Loucy (cell line): ENCODE data around the gene RAB29.

Source experiments
- H2AFZ ChIP-seq: fragments of 200-600 bp; sonication (generic); 2 replicates; pipeline ENCODE4 v1.6.0; 2016; ENCODE audit warnings: antibody characterized with exemption, mild to moderate bottlenecking, low read length, moderate library complexity
- H3F3A ChIP-seq: fragments of 200-600 bp; 2 replicates; pipeline ENCODE4 v1.6.0; 2016; ENCODE audit warnings: antibody characterized with exemption, low read depth, mild to moderate bottlenecking
- H3K27me3 ChIP-seq: fragments of 200-600 bp; sonication (generic); 2 replicates; pipeline ENCODE4 v1.6.1; 2014; ENCODE audit warnings: low read length, mild to moderate bottlenecking; ENCODE audit not compliant: insufficient read depth, poor library complexity, severe bottlenecking
- H3K36me3 ChIP-seq: fragments of 200-600 bp; sonication (generic); 2 replicates; pipeline ENCODE4 v1.6.1; 2016; ENCODE audit warnings: low read length; ENCODE audit not compliant: insufficient read depth
- H3K4me1 ChIP-seq: fragments of 200-600 bp; sonication (generic); 2 replicates; pipeline ENCODE4 v1.5.1; 2014; ENCODE audit warnings: low read length, mild to moderate bottlenecking; ENCODE audit not compliant: insufficient read depth, poor library complexity, severe bottlenecking
- H3K4me2 ChIP-seq: fragments of 200-600 bp; sonication (generic); 2 replicates; pipeline ENCODE4 v1.6.0; 2014; ENCODE audit warnings: antibody characterized with exemption, low read length, low read depth, mild to moderate bottlenecking; ENCODE audit not compliant: poor library complexity, severe bottlenecking
- H3K4me3 ChIP-seq: fragments of 200-600 bp; sonication (generic); 2 replicates; pipeline ENCODE4 v1.5.1; 2014; ENCODE audit warnings: low read length, mild to moderate bottlenecking, mixed read lengths; ENCODE audit not compliant: poor library complexity, severe bottlenecking
- H3K79me2 ChIP-seq: fragments of 200-600 bp; sonication (generic); 2 replicates; pipeline ENCODE4 v1.6.1; 2014; ENCODE audit warnings: low read length; ENCODE audit not compliant: insufficient read depth
- H3K9ac ChIP-seq: fragments of 200-600 bp; sonication (generic); 2 replicates; pipeline ENCODE4 v1.6.0; 2014; ENCODE audit warnings: mild to moderate bottlenecking, low read depth, low read length, moderate library complexity; ENCODE audit not compliant: poor library complexity, severe bottlenecking
- H3K9me2 ChIP-seq: fragments of 200-600 bp; sonication (generic); replicated peaks from 2 replicates; pipeline ENCODE4 v1.6.1; 2016; ENCODE audit warnings: low read depth, low read length, mixed read lengths
- H3K9me3 ChIP-seq: fragments of 200-600 bp; sonication (generic); 2 replicates; pipeline ENCODE4 v1.6.1; 2014; ENCODE audit warnings: mild to moderate bottlenecking, antibody characterized with exemption, low read length, low read depth; ENCODE audit not compliant: insufficient read depth
- H4K20me1 ChIP-seq: fragments of 200-600 bp; sonication (generic); 2 replicates; pipeline ENCODE4 v1.6.0; 2014; ENCODE audit warnings: antibody characterized with exemption, low read length, mild to moderate bottlenecking; ENCODE audit not compliant: insufficient read depth, poor library complexity, severe bottlenecking
- CTCF ChIP-seq: fragments of 200-600 bp; sonication (generic); conservative IDR thresholded peaks from 2 replicates; pipeline ENCODE4 v1.5.1; 2014; ENCODE audit warnings: mild to moderate bottlenecking, antibody characterized with exemption, low read length
- EZH2phosphoT487 ChIP-seq: fragments of 200-600 bp; IDR thresholded peaks from 2 replicates; pipeline ENCODE4 v1.6.1; 2018; ENCODE audit warnings: antibody characterized with exemption, mild to moderate bottlenecking, moderate library complexity, borderline replicate concordance

Gene RAB29

GRCh38 chr1:205741681-205742080 is 33.6 kb downstream of the RAB29 start:
- Histone ChIP-seq H3K27me3 (no peaks in the 10 kb centered on the region), H4K20me1 (peaks cover 86% of the 10 kb centered on the region), H3K9ac (no peak overlapping the region), H3K9me3 (no peaks in the 10 kb centered on the region), H2AFZ (no peak overlapping the region), H3K79me2 (peaks cover 100% of the 10 kb centered on the region), H3K4me1 (peaks cover 43% of the 10 kb centered on the region), H3K36me3 (peaks cover 18% of the 10 kb centered on the region; the same call in 1 of the 2 replicates), H3K4me3 (no peak overlapping the region), H3F3A (no peaks in the 10 kb centered on the region), H3K4me2 (peak overlapping the region; percentile 34), H3K9me2 (no peaks in the 10 kb centered on the region)
- TF ChIP-seq CTCF, result no peak
- TF ChIP-seq EZH2phosphoT487, result no peak

DNA sequence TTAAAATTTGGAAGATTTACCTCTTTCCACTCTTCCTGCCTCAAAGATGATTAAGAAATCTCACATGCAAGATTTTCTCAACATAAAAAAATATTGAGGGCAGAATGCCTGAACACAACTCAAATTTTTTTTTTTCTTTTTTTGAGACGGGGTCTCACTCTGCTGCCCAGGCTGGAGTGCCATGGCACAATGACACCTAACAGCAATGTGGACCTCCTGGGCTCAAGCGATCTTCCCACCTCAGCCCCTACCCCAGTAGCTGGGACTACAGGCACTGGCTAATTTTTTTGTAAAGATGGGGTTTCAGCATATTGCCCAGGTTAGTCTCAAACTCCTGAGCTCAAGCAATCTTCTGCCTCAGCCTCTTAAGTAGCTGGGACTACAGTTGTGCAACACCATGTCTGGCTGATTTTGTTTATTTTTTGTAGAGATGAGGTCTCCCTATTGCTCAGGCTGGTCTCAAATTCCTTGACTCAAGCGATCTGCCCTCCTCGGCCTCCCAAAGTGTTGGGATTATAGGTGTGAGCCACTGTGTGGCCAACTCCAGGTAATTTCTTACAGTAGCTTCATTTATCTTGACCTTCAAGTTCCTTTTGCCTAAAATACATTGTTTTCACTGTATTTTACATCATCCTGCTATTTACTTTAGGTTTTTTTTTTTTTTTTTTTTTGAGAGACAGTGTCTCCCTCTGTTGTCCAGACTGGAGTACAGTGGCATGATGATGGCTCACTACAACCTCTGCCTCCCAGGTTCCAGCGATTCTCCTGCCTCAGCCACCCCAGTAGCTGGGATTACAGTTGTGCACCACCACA is 35.7 kb downstream of the RAB29 start:
- Histone ChIP-seq H3K4me2 (no peak overlapping the region), H4K20me1 (peaks cover 85% of the 10 kb centered on the region), H3K79me2 (peaks cover 100% of the 10 kb centered on the region), H3F3A (no peaks in the 10 kb centered on the region), H3K36me3 (peaks cover 33% of the 10 kb centered on the region), H3K4me3 (no peak overlapping the region), H2AFZ (no peak overlapping the region), H3K4me1 (peaks cover 26% of the 10 kb centered on the region), H3K27me3 (no peaks in the 10 kb centered on the region), H3K9ac (no peak overlapping the region), H3K9me3 (no peaks in the 10 kb centered on the region), H3K9me2 (no peaks in the 10 kb centered on the region)
- TF ChIP-seq EZH2phosphoT487 (no peak), CTCF (peak; percentile 17; the same call in 1 of the 2 replicates)

DNA sequence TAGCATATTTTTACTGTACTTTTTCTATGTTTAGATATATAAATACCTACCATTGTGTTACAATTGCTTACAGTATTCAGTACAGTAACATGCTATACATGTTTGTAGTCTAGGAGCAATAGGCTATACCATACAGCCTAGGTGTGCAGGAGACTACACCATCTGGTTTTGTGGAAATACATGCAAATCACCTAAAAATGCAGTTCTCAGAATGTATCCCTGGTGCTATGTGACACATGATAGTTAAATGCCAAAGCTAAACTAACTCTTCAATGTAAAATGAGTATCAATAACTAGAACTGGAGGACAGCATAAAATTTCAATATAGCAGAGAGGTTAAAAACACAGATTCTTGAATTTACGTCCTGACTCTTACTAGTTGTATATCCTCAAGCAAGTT is 40.1 kb downstream of the RAB29 start:
- H3K9ac ChIP-seq, result no peak overlapping the region
- peaks cover 35% of the 10 kb centered on the region for H3K36me3 ChIP-seq
- H2AFZ ChIP-seq, result no peak overlapping the region
- H3K4me1 ChIP-seq, result no peaks in the 10 kb centered on the region
- no peak overlapping the region for H3K4me3 ChIP-seq
- no peaks in the 10 kb centered on the region for H3K9me3 ChIP-seq
- peaks cover 98% of the 10 kb centered on the region for H3K79me2 ChIP-seq
- no peak overlapping the region for H3K4me2 ChIP-seq
- H4K20me1 ChIP-seq, result peaks cover 82% of the 10 kb centered on the region
- H3F3A ChIP-seq, result no peaks in the 10 kb centered on the region
- TF ChIP-seq CTCF (no peak), EZH2phosphoT487 (no peak)
- no peaks in the 10 kb centered on the region for H3K9me2 ChIP-seq
- no peaks in the 10 kb centered on the region for H3K27me3 ChIP-seq
